IPS DF 19.7 (cell line): ENCODE measurements around the gene CRIM1.
"Not testable (repeated sequence)": the region's sequence is repeated elsewhere in the genome, so short reads cannot be mapped to it uniquely, and the experiment has no call there.

Experiments used
- DNase-seq: peaks from one replicate; pipeline ENCODE4 v3.0.0-alpha.2; 2013; ENCODE audit warnings: low read depth, low spot score

CRIM1 gene, protein sequence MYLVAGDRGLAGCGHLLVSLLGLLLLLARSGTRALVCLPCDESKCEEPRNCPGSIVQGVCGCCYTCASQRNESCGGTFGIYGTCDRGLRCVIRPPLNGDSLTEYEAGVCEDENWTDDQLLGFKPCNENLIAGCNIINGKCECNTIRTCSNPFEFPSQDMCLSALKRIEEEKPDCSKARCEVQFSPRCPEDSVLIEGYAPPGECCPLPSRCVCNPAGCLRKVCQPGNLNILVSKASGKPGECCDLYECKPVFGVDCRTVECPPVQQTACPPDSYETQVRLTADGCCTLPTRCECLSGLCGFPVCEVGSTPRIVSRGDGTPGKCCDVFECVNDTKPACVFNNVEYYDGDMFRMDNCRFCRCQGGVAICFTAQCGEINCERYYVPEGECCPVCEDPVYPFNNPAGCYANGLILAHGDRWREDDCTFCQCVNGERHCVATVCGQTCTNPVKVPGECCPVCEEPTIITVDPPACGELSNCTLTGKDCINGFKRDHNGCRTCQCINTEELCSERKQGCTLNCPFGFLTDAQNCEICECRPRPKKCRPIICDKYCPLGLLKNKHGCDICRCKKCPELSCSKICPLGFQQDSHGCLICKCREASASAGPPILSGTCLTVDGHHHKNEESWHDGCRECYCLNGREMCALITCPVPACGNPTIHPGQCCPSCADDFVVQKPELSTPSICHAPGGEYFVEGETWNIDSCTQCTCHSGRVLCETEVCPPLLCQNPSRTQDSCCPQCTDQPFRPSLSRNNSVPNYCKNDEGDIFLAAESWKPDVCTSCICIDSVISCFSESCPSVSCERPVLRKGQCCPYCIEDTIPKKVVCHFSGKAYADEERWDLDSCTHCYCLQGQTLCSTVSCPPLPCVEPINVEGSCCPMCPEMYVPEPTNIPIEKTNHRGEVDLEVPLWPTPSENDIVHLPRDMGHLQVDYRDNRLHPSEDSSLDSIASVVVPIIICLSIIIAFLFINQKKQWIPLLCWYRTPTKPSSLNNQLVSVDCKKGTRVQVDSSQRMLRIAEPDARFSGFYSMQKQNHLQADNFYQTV

DNA sequence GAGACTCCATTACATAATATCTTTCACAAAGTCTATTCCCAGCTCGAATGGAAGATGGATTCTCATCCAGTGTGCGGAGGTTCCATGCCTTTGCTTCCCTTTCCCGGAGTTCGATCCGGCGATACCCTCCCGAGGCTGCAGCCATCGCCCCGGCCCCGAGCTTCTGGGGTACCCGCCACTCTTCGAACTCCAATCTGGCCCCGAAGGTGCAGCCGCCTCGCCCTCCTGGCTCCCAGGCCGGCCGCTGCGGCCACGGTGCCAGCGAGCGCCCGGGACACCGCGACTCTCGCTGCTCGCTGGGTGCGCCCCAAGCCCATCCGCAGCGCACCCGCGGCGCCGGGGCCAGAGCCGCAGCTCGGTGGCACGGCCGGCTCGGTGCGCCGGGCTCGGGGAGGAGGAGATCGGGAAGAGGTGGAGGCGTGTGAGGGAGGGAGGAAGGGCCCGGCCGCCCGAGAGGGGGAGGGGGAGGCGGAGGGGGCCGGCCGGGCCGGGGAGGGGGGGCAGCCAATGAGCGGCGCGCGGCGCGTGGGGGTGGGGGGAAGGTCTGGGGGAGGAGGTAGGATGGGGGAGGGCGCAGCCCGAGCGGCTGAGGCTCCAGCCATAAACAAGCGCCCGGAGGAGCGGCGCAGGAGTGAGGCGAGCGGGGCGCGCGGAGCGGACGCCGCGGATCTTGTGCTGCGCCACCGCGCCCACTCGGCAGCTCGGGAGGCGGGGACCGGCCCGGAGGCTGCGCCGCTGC is at the start of gene CRIM1:
Gene CRIM1, plus strand, starts transcription at position 628 of the 739 bp plus-strand sequence. CDS start 515 bp downstream, outside the sequence.
- DNase-seq = no peak

DNA sequence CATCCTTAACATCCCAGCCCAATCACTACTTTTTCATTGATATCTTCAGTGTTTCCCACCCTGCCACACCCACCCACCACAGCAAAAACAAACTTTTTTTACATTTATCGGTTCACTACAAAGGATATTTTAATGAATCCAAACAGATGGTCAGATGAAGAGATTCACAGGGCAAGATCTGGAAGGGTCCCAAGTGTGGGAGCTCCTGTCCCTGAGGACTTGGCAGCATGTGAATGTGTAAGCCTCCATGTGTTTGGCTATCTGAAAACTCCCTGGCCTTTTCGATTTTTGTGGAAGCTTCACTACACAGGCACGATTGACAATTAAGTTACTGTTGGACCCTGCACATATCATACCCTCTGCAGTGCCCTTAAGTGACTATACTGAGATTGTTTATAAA is 48.1 kb upstream of the CRIM1 start:
- DNase-seq = no peak

- DNase-seq = not testable (repeated sequence)
These were observed 45.1 kb upstream of the CRIM1 start for GRCh38 chr2:36310444-36310843.

GRCh38 chr2:36318547-36318946 is 37.0 kb upstream of the CRIM1 start:
- no peak for DNase-seq

DNA sequence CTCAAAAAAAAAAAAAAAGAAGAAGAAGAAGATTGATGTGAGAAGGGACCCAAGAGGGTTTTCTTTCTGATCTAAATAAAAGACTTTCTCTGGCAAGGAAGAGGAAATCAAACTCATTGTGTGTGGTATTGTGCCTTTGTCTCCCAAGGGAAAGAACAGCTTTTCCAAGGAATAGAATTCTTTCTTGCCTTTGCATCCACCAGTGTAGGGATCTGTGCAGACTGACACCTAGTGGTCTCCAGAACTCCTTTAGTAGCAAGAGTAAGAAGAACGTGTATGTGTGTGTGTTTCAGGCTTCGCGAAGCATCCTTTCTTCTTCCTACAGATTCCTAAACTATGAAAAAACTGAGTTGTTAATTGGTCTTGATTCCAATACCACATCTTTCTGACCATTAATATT is 33.5 kb upstream of the CRIM1 start:
- peak; percentile 65 for DNase-seq

DNA sequence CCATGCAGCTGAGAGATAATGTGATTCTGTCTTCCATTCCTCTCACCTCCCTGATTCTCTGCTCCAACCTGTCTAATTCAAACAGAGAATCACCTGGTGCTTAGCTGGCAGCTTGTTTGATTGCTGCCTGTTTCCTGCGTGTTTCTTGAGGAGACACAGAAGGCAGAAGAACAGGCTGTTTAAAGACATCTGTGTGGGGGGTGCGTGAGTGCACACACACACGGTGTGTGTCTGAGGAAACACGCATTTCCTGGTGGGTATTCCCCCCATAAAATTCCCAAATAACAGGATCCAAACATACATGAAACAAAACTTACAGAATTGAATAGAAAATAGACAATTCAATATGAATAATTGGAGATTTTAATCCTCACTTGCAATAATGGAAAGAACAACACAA is 29.3 kb upstream of the CRIM1 start:
- no peak for DNase-seq

- DNase-seq = no peak
These were observed 26.3 kb upstream of the CRIM1 start for GRCh38 chr2:36329251-36329650.

DNA sequence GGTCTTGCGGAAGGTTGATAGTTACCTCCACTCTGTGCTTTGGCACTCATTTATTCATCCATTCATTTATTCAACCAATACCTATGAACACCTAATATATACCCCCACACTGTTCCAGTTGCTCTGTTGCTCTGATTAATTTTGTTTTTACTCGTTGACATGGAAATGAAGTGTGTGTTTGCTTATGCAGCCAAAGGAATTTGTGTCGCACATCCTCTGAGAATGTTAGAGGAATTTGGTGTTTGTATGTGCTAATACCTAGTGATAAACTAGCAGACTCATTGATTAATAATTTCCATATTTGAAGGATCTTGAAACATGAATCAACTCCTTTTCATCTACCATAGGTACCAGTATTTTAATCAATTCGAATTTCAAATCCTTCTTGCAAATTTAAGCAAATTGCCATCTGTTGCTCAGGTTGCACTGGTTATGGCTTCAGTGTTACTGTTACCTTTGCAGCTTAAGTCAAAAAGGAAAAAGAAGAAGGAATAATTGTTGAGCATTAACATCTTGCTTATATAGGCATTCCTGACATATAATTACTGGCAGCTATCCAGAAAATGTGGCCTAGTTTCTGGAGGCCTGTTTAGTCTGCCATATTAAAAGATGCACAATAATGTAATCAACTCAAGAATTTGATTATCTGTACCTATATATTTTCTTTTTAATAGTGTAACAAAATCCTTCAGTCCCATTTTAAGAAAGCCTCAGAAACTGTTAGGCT is 25.7 kb upstream of the CRIM1 start:
- no peak for DNase-seq

DNA sequence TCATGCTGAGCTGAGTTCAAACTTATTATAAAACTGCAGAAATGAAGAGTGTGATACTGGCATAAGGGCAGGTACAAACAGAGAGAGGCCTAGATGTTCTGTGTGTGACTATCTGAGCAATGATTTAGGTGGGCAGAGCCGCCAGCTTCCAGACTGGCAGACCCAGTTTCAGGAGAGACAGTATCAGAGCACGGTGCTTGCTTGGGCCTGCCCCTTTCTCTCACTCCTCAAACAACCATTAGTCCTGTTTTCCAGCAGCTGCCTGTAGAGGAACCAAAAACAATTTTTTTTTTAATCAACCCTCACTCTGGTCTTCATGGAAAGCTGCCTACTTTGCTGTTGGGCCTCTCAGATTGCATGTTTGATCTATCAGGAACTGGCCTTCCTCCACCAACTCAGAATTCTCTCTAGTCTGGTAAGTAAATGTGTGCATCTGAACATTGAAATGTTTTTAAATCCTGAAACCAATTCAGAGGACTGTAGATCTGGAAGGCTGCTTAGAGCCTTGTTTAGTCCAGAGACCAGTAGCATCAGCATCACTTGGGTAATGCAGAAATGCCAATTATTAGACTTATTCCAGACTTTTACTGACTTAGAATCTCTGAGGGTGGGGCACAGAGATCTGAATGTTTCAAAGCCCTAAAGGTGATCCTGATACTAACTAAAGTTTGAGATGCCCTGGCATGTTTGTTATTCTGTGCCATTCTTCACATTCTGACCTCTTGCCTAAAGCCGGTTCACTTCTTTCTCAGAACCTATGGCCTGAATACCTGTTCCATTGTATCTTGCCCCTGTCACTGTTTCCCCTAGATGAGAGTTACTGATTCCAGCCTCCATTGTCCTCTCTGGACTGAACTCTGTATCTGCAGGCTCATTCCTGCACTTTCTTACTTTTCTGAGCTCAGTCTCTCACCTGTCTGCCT is 24.8 kb upstream of the CRIM1 start:
- no peak for DNase-seq

- no peak for DNase-seq
These were observed 22.1 kb upstream of the CRIM1 start for GRCh38 chr2:36333350-36334012.

GRCh38 chr2:36335597-36335996 is 20.0 kb upstream of the CRIM1 start:
- DNase-seq = no peak

- no peak for DNase-seq
These were observed 19.3 kb upstream of the CRIM1 start for GRCh38 chr2:36336321-36336720.

DNA sequence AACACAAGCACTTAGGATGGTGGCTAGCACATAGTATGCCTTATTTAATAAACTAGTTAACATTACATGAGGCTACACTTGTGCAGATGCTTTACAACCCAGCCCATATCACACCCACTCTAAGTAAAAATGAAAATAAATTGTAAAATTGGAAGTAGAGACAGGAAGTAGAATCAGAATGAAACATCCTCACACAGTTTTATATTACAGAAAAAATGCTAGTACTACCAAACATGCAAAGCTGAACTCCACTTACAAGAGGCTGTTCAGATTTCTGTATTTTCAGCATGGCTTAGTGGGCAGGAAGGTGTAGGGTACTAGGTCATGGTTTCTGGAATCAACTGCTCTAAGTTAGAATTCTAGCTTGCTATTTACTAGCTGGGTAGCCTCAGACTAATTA is 18.2 kb upstream of the CRIM1 start:
- no peak for DNase-seq

GRCh38 chr2:36338124-36338826 is 17.3 kb upstream of the CRIM1 start:
- no peak for DNase-seq

DNA sequence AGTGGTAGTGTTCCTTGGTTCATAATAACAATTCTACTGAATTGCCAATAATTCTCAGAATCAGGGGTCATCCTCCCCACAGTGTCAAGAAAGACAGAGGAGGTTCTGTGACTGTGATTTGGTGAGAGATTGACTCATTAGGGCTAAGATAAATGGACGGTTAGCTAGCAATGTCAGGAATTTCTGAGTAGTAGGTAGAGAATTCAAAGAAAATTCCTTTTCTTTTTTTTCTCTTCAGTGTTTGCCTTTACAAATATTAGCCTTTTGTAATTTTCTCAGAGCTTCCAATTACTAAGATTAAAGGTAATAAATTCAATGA is 16.8 kb upstream of the CRIM1 start:
- DNase-seq = no peak

- no peak for DNase-seq
These were observed 15.9 kb upstream of the CRIM1 start for GRCh38 chr2:36339607-36340218.

DNA sequence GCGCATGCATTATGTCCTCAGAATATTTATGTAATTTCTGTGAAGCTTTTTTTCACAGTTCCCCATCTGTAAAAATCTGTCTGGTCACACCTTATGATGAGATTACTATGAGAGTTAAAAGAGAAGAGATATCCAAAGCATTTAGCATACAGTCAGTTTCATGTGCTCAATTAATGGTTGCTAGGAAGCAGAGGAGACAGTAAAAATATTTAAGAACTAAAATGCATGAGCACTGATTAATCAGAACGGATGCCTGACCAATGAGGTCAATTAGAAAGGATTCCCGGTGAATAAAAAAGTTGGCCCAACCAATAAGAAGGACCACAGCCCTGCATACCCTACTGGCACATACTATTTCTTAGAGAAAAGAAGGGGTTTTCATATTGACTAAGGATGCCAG is 12.0 kb upstream of the CRIM1 start:
- DNase-seq = no peak

- no peak for DNase-seq
These were observed 6.9 kb upstream of the CRIM1 start for GRCh38 chr2:36348721-36349120.

DNA sequence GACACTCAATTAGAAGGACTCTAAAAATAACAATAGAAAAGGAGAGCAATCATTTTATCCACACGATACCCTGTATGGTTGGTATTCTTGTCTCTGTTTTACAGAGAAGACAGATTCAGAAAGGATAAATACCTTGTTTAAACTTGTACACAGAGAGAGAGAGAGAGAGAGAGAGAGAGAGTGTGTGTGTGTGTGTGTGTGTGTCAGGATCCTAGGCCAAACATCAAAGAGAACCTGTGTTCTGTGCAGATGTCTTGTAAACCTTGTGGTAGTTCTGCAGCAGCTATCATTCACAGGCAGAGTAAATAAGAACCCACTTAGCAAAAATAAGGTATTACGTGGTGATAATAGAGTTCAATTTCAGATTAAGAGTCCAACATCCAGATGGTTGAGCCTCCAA is 4.3 kb upstream of the CRIM1 start:
- DNase-seq = no peak
